HL-60 (cell line): Measurements from ENCODE around the gene CNDP2.

ENCODE experiments used
- DNase-seq, 2 experiments: peaks; one replicate each; pipeline ENCODE4 v3.0.0-alpha.2; 2010 to 2020; ENCODE audit warnings: low read depth in 1 of 2, low spot score in 1 of 2
- H3K27ac ChIP-seq: fragments of 250-450 bp; sonication (Bioruptor Pico); replicated peaks from 2 replicates; pipeline ENCODE4 v1.5.1; 2020; ENCODE audit warnings: mild to moderate bottlenecking, moderate library complexity
- H3K27me3 ChIP-seq: fragments of 250-450 bp; sonication (Bioruptor Pico); 2 replicates; pipeline ENCODE4 v1.5.1; 2021; ENCODE audit warnings: mild to moderate bottlenecking, moderate library complexity; ENCODE audit not compliant: insufficient read depth, poor library complexity, severe bottlenecking
- H3K4me3 ChIP-seq: replicated peaks from 2 replicates; pipeline ENCODE4 v1.5.1; 2011; ENCODE audit warnings: mild to moderate bottlenecking, control low read depth, low read length; ENCODE audit not compliant: insufficient read depth
- GABPA ChIP-seq: IDR thresholded peaks from 2 replicates; pipeline ENCODE4 v1.6.1; 2012; ENCODE audit warnings: low read depth
- POLR2AphosphoS5 ChIP-seq: IDR thresholded peaks from 2 replicates; pipeline ENCODE4 v1.6.1; 2012; ENCODE audit warnings: low read depth
- SPI1 ChIP-seq: IDR thresholded peaks from 2 replicates; pipeline ENCODE4 v1.6.1; 2012; ENCODE audit warnings: low read depth, mild to moderate bottlenecking, borderline replicate concordance
- TF ChIP-seq, protein P1 (sequence below): IDR thresholded peaks from one replicate; pipeline ENCODE4 v1.5.1; 2011; ENCODE audit warnings: low read length, control low read depth, inconsistent platforms; ENCODE audit not compliant: insufficient read depth
- TF ChIP-seq, protein P2 (sequence below): IDR thresholded peaks from 2 replicates; pipeline ENCODE4 v1.6.1; 2012; ENCODE audit warnings: low read depth; ENCODE audit not compliant: insufficient replicate concordance

The CNDP2 gene

DNA sequence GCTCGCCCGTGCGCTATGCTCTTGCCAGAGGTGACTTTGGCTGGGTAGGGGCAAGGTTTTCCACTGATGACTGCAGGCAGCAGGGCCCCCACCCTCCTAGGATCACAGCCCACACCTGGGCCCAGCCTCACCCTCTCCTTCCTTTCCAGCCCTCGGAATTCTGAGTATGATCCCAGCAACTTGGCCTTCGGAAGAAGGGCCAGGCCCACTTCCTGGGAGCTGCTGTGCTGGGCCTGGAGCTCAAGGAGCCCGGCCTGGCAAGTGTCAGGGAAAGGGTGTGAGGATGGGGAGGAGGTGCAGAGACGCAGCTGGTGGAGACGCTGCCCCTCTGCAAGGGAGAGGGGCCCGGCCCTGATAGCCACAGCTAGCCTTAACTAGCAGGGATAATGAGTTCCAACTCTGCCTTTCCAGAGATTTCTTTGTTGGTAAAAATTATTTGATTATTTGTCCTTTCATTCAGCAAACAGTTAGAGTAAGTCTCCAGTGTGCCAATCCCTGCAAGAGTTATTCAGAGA lies 36.4 kb downstream of the CNDP2 start:
- TF ChIP-seq SPI1 (no peak), GABPA (no peak), POLR2AphosphoS5 (no peak)
- TF ChIP-seq, protein P1, sequence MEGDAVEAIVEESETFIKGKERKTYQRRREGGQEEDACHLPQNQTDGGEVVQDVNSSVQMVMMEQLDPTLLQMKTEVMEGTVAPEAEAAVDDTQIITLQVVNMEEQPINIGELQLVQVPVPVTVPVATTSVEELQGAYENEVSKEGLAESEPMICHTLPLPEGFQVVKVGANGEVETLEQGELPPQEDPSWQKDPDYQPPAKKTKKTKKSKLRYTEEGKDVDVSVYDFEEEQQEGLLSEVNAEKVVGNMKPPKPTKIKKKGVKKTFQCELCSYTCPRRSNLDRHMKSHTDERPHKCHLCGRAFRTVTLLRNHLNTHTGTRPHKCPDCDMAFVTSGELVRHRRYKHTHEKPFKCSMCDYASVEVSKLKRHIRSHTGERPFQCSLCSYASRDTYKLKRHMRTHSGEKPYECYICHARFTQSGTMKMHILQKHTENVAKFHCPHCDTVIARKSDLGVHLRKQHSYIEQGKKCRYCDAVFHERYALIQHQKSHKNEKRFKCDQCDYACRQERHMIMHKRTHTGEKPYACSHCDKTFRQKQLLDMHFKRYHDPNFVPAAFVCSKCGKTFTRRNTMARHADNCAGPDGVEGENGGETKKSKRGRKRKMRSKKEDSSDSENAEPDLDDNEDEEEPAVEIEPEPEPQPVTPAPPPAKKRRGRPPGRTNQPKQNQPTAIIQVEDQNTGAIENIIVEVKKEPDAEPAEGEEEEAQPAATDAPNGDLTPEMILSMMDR, result no peak
- TF ChIP-seq, protein P2, sequence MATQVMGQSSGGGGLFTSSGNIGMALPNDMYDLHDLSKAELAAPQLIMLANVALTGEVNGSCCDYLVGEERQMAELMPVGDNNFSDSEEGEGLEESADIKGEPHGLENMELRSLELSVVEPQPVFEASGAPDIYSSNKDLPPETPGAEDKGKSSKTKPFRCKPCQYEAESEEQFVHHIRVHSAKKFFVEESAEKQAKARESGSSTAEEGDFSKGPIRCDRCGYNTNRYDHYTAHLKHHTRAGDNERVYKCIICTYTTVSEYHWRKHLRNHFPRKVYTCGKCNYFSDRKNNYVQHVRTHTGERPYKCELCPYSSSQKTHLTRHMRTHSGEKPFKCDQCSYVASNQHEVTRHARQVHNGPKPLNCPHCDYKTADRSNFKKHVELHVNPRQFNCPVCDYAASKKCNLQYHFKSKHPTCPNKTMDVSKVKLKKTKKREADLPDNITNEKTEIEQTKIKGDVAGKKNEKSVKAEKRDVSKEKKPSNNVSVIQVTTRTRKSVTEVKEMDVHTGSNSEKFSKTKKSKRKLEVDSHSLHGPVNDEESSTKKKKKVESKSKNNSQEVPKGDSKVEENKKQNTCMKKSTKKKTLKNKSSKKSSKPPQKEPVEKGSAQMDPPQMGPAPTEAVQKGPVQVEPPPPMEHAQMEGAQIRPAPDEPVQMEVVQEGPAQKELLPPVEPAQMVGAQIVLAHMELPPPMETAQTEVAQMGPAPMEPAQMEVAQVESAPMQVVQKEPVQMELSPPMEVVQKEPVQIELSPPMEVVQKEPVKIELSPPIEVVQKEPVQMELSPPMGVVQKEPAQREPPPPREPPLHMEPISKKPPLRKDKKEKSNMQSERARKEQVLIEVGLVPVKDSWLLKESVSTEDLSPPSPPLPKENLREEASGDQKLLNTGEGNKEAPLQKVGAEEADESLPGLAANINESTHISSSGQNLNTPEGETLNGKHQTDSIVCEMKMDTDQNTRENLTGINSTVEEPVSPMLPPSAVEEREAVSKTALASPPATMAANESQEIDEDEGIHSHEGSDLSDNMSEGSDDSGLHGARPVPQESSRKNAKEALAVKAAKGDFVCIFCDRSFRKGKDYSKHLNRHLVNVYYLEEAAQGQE, result no peak
- no peak for DNase-seq
- Histone ChIP-seq H3K27me3 (no peaks in the 10 kb centered on the region), H3K27ac (no peak overlapping the region), H3K4me3 (no peak overlapping the region)

DNA sequence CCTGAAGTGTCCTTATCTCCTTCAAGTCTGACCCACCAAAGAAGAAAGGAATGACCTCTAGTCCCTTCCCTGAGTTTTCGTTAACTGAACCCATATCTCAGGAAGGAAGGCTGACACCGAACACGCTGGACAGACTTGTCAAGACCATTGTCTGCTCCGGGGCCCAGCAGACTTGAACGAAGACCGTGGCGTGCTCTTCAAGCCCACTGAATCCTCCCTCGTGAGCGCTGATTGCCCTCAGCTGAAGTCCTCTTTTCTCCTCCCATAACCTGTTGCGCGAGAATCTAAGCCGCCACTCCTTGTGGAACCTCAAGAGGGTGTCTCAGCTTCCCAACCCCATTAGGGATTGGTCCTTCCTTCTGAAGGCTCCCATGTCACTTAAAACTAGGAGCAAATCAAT lies 37.5 kb downstream of the CNDP2 start:
- Histone ChIP-seq H3K27ac (no peak overlapping the region), H3K27me3 (no peaks in the 10 kb centered on the region), H3K4me3 (no peak overlapping the region)
- TF ChIP-seq POLR2AphosphoS5 (no peak), SPI1 (no peak), GABPA (no peak)
- TF ChIP-seq, protein P1, result no peak
- TF ChIP-seq, protein P2, result no peak
- no peak for DNase-seq

DNA sequence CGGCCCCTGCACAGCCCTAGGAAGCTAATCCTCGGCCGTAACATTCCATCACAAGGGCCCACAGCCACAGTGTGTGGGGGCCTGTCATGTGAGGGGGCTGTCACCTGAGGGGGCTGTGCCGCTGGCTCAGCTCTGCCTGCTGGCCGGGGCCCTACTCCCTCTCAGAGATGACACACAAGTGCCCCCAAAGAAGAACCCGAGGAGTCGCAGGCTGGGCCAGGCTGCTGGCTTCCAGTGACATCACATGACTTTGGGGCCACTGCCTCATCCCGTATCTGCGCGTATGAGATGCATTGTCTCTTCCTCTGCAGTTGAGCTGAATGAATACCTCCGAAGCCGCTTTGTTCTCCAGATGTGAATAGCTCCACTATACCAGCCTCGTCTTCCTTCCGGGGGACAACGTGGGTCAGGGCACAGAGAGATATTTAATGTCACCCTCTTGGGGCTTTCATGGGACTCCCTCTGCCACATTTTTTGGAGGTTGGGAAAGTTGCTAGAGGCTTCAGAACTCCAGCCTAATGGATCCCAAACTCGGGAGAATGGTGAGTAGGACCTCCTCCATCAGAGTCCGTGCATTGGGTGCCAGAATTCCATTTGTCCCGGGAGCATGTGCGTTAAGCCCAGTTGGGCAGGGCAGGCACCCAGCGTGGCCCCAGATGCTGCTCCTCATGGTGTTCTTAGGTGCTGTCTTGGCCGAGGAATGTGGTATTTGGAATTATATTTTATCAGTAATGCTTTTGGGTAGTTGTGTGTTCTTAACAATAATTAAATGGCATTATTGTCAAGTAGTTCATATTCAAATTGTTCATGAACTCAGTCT lies 38.2 kb downstream of the CNDP2 start, which contains the start of gene CNDP1:
CNDP1 (plus strand) TSS at position 351 of the 820 bp plus-strand sequence; CDS start at position 519, 168 bp downstream.
- no peak within 1 kb of the TSS for H3K27ac ChIP-seq
- no peak for TF ChIP-seq POLR2AphosphoS5
- TF ChIP-seq SPI1, result no peak
- TF ChIP-seq, protein P1, result no peak
- TF ChIP-seq, protein P2, result no peak
- TF ChIP-seq GABPA, result no peak

More for the DNA sequence above, 38.2 kb downstream of the CNDP2 start, which contains the start of gene CNDP1:
- no peaks in the 10 kb centered on the region for H3K27me3 ChIP-seq
- H3K4me3 ChIP-seq, result no peak within 1 kb of the TSS
- no peak for DNase-seq
